ENCODE results near the gene SCT.

The SCT gene

GRCh38 chr11:643849-644738 is 17.1 kb upstream of the SCT start:
- DNase-seq (ENCODE audit: low spot score): peak; percentile 29

GRCh38 chr11:643366-643765 is 16.4 kb upstream of the SCT start:
- DNase-seq (ENCODE audit: low spot score): peak; percentile 22

GRCh38 chr11:641806-642370 is 14.9 kb upstream of the SCT start:
- DNase-seq (ENCODE audit: low spot score): peak; percentile 27

- DNase-seq (ENCODE audit: low spot score): peak; percentile 35
Observed at GRCh38 chr11:640021-640706, 13.2 kb upstream of the SCT start.

- peak; percentile 43 for DNase-seq (ENCODE audit: low spot score)
Observed at GRCh38 chr11:639332-639955, 12.5 kb upstream of the SCT start.

- DNase-seq (ENCODE audit: low spot score): peak; percentile 54
Observed at GRCh38 chr11:638631-639331, 11.8 kb upstream of the SCT start.

GRCh38 chr11:637593-638521 is 10.9 kb upstream of the SCT start:
- DNase-seq (ENCODE audit: low spot score): peak; percentile 68

GRCh38 chr11:637333-637592 is 10.3 kb upstream of the SCT start:
- DNase-seq (ENCODE audit: low spot score): no peak

GRCh38 chr11:636511-637332 is 9.7 kb upstream of the SCT start, which contains the start of gene DRD4:
Gene DRD4, plus strand, starts transcription at chr11:637269. Its CDS starts 36 bp downstream, at chr11:637305.
- peak; percentile 39 for DNase-seq (ENCODE audit: low spot score)

GRCh38 chr11:635945-636510 is 9.0 kb upstream of the SCT start:
- no peak for DNase-seq (ENCODE audit: low spot score)

GRCh38 chr11:630871-631270 is 3.9 kb upstream of the SCT start:
- DNase-seq (ENCODE audit: low spot score): no peak

- no peak for DNase-seq (ENCODE audit: low spot score)
Observed at GRCh38 chr11:629237-629583, 2.2 kb upstream of the SCT start.

GRCh38 chr11:628056-628455 is 1.1 kb upstream of the SCT start:
- no peak for DNase-seq (ENCODE audit: low spot score)

GRCh38 chr11:627308-627576 is 261 bp upstream of the SCT start:
- no peak for DNase-seq (ENCODE audit: low spot score)

- no peak for DNase-seq (ENCODE audit: low spot score)
Observed at GRCh38 chr11:625636-626268, 1.2 kb downstream of the SCT start.

- no peak for DNase-seq (ENCODE audit: low spot score)
Observed at GRCh38 chr11:624705-625635, 2.0 kb downstream of the SCT start, which contains the start of gene CDHR5. Gene CDHR5, minus strand, starts transcription at chr11:624955. Its CDS starts 53 bp downstream, at chr11:624902.

GRCh38 chr11:623999-624704 is 2.8 kb downstream of the SCT start:
- no peak for DNase-seq (ENCODE audit: low spot score)
